GM19351 (cell line): ENCODE results near the gene GCDH.
A peak's percentile ranks its signal among the peaks of the same experiment; 100 is the strongest.

Experiments used
- ATAC-seq: cut with Tn5 transposase; IDR thresholded peaks from one replicate; pipeline ENCODE4 v1.9.1; 2021; ENCODE audit warnings: mild to moderate bottlenecking, moderate library complexity; ENCODE audit not compliant: unreplicated experiment

Gene GCDH

GRCh38 chr19:12938779-12939601 is 48.0 kb downstream of the GCDH start:
- no peak for ATAC-seq

DNA sequence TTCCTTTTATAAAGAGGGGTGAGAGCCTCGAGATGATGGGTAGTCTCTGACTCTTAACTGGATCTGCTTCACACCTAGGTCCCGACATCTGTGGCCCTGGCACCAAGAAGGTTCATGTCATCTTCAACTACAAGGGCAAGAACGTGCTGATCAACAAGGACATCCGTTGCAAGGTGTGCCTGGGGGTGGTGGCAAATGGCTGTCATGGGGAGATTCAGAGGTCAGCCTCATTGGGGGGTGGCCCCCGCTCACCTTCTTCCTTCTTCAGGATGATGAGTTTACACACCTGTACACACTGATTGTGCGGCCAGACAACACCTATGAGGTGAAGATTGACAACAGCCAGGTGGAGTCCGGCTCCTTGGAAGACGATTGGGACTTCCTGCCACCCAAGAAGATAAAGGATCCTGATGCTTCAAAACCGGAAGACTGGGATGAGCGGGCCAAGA is 49.0 kb downstream of the GCDH start:
- ATAC-seq, result no peak

- ATAC-seq, result no peak
Observed at GRCh38 chr19:12940897-12941296, 49.9 kb downstream of the GCDH start.

- no peak for ATAC-seq
Observed at GRCh38 chr19:12943437-12944044, 52.6 kb downstream of the GCDH start.

DNA sequence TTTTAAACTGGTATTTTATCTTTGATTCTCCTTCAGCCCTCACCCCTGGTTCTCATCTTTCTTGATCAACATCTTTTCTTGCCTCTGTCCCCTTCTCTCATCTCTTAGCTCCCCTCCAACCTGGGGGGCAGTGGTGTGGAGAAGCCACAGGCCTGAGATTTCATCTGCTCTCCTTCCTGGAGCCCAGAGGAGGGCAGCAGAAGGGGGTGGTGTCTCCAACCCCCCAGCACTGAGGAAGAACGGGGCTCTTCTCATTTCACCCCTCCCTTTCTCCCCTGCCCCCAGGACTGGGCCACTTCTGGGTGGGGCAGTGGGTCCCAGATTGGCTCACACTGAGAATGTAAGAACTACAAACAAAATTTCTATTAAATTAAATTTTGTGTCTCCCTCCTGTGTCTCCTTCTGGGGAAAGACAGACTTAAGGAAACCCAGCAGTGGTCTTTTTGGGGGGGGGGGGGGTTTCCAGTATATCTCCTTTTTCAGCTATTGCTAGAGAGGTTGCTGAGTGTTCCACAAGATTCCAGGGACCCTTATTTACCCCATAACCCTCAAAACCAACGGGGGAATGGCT is 53.2 kb downstream of the GCDH start:
- ATAC-seq, result no peak

DNA sequence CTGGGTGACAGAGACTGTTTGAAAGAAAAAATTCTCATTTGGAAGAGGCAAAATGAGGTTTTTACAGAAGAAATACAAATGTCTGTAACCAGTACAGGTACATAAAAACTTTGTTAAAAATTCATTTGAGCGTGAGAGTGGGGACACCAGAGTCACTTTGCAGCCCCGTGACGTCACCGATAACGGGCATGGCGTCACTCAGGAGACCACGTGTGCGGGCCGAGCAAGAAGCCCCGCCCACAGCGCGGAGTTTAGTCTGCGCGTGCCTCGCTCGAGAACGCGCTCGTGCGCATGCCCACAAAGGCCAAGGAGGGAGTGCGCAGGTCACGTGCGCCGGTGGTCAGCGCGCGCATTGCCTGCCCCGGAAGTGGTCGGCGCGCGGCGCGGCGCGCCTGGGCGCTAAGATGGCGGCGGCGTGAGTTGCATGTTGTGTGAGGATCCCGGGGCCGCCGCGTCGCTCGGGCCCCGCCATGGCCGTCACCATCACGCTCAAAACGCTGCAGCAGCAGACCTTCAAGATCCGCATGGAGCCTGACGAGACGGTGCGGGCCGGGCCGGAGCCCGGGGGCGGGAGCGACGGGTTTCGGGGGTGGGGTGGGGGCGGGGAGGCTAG is 54.6 kb downstream of the GCDH start, which contains the start of gene RAD23A:
Gene RAD23A, plus strand, starts transcription at position 384 of the 613 bp plus-strand sequence. Its CDS starts 87 bp downstream, at position 471.
- ATAC-seq, result peak; percentile 64

DNA sequence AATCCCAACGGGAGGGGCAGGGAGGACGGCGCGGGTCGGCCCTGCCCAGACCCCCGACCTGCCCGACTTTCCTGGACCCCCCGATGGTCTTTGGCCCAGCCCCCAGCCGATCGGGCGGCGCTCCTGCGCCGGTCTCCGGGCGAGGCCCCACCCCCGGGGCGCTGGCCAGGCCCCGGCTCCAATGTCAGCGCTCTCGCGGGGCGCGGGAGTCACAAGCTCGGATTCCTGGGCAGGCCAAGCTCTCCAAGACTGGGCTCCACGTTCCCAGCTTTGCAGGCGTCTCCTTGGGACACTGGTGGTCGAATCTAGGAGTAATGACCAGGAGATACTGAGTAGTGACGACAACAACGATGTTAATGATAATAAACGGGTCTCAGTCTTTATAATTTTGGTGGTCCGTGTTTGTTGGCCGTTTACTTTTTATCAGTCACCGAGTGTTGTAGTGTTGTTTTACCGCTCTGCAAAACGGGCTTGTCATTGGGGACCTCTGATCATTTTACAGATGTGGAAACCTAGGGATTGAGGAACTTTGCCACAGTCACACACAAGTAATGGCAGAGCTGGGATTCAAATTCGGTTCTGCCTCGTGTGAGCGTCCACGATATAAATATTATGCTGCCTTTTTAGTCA is 55.2 kb downstream of the GCDH start:
- peak; percentile 36 for ATAC-seq

GRCh38 chr19:12946731-12947496 is 56.0 kb downstream of the GCDH start:
- no peak for ATAC-seq

DNA sequence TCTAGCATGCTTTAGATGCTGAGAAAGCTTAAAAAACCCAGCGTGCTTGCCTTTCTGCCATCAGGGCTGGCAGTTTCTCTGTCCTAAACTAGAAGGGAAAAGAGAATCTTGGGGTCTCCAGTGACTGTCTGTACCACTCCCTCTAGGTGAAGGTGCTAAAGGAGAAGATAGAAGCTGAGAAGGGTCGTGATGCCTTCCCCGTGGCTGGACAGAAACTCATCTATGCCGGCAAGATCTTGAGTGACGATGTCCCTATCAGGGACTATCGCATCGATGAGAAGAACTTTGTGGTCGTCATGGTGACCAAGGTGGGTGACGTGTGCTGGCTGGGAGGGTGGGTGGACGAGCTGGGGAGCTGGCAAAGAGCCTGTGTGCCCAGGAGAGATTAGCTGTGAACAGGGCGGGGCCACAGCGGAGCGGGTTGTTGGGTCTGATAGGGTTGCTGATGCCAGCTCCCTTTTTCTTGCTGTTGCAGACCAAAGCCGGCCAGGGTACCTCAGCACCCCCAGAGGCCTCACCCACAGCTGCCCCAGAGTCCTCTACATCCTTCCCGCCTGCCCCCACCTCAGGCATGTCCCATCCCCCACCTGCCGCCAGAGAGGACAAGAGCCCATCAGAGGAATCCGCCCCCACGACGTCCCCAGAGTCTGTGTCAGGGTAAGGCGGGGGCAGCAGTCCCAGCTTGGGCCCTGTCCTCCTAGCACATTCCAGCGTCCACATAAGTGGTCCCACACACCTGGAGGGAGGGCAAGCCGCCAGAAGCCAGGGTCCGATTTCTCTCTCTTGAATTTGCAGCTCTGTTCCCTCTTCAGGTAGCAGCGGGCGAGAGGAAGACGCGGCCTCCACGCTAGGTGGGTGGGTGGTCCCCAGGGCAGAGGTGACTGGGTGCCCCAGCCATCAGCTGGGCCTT is 57.0 kb downstream of the GCDH start:
- ATAC-seq, result no peak

- ATAC-seq, result no peak
Observed at GRCh38 chr19:12948612-12949362, 57.8 kb downstream of the GCDH start.
